ENCODE results near the gene SUSD6.

DNA sequence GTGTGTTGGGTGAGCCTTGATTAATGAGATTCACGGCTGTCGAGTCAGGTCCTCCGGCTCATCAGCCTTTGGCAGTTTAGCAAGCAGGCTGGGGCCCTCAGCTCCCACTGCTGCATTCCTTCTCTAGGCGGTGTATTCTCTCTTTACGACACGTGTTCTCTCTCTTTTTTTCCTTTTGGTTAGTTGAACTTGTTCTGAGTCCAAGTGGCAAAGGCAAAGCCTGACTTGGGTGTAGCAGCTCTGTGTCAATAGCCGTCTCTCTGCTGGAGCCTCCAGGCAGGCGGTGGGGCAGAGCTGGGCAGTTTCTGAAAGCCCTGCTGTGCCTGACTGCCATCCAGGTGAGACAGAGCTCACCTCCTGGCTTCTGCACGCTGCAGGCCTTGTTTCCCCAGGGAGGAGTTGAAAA, 46.6 kb downstream of the SUSD6 start:
- TF ChIP-seq, protein P1, sequence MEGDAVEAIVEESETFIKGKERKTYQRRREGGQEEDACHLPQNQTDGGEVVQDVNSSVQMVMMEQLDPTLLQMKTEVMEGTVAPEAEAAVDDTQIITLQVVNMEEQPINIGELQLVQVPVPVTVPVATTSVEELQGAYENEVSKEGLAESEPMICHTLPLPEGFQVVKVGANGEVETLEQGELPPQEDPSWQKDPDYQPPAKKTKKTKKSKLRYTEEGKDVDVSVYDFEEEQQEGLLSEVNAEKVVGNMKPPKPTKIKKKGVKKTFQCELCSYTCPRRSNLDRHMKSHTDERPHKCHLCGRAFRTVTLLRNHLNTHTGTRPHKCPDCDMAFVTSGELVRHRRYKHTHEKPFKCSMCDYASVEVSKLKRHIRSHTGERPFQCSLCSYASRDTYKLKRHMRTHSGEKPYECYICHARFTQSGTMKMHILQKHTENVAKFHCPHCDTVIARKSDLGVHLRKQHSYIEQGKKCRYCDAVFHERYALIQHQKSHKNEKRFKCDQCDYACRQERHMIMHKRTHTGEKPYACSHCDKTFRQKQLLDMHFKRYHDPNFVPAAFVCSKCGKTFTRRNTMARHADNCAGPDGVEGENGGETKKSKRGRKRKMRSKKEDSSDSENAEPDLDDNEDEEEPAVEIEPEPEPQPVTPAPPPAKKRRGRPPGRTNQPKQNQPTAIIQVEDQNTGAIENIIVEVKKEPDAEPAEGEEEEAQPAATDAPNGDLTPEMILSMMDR (IDR thresholded peaks at IDR 0.05) = no peak
- TF ChIP-seq EZH2 (IDR thresholded peaks at IDR 0.05; ENCODE audit: borderline replicate concordance, insufficient read depth, low read depth, low read length, poor library complexity, severe bottlenecking) = no peak

All from B cell (primary cell).